IMR-90 (cell line): ENCODE results near the gene ERP44. TPM values are rescaled to one million over a fixed set of nuclear protein-coding genes. Genes with fewer than 3 reads are reported as not detected.

Experiments used
- ATAC-seq: fragments of 200-7000 bp; cut with Tn5 transposase; 2 replicates; pipeline ENCODE4 v1.9.1; 2020; ENCODE audit warnings: low read depth, mild to moderate bottlenecking, moderate library complexity
- BruUV-seq: library from RNA; stranded (reverse); fragments of 400-500 nt; replicated peaks from 2 replicates; lab custom pipeline; 2021; lab: Mats Ljungman, UMichigan
- CTCF ChIA-PET: fragments of 300-600 bp; formaldehyde crosslinking; extraction: SDS; loops from one replicate; lab custom pipeline; 2021; ENCODE audit warnings: antibody characterized with exemption; lab: Yijun Ruan, JAX
- POLR2A ChIA-PET: fragments of 300-600 bp; sonication (Branson Sonifier 250); formaldehyde crosslinking; loops from one replicate; lab custom pipeline; 2022; ENCODE audit warnings: antibody characterized with exemption; ENCODE audit not compliant: unreplicated experiment; lab: Charles Lee
- DNase-seq: peaks from one replicate; pipeline ENCODE4 v3.0.0; 2013
- H2AFZ ChIP-seq: replicated peaks from 2 replicates; pipeline ENCODE3; 2013; ENCODE audit warnings: low read length, mild to moderate bottlenecking; ENCODE audit not compliant: poor library complexity
- H2AK5ac ChIP-seq: 2 replicates; pipeline ENCODE4 v1.6.1; 2013; ENCODE audit warnings: low read depth, low read length, inconsistent platforms
- H2AK9ac ChIP-seq: replicated peaks from 2 replicates; pipeline ENCODE3; 2013; ENCODE audit warnings: mild to moderate bottlenecking, low read depth, low read length, moderate library complexity; ENCODE audit not compliant: poor library complexity
- H2BK120ac ChIP-seq: 2 replicates; pipeline ENCODE4 v1.6.1; 2013; ENCODE audit warnings: low read depth, low read length, inconsistent platforms
- H2BK15ac ChIP-seq: 3 replicates; pipeline ENCODE4 v1.6.1; 2013; ENCODE audit warnings: low read depth, low read length, inconsistent platforms
- H2BK20ac ChIP-seq: 2 replicates; pipeline ENCODE4 v1.6.1; 2013; ENCODE audit warnings: low read depth, mild to moderate bottlenecking, inconsistent platforms, low read length, moderate library complexity
- H2BK5ac ChIP-seq: 2 replicates; pipeline ENCODE4 v1.6.1; 2013; ENCODE audit warnings: mild to moderate bottlenecking, low read depth, low read length, inconsistent platforms; ENCODE audit not compliant: poor library complexity, severe bottlenecking
- H3K14ac ChIP-seq: replicated peaks from 2 replicates; pipeline ENCODE4 v1.6.1; 2013; ENCODE audit warnings: low read depth, low read length, inconsistent platforms
- H3K18ac ChIP-seq: 2 replicates; pipeline ENCODE4 v1.6.1; 2013; ENCODE audit warnings: low read depth, low read length, control low read depth
- H3K23ac ChIP-seq: 2 replicates; pipeline ENCODE4 v1.6.1; 2013; ENCODE audit warnings: low read depth, low read length, inconsistent platforms
- H3K27ac ChIP-seq: 2 replicates; pipeline ENCODE4 v1.5.1; 2013; ENCODE audit warnings: mild to moderate bottlenecking, control low read depth, low read length; ENCODE audit not compliant: insufficient read depth
- H3K27me3 ChIP-seq: 2 replicates; pipeline ENCODE4 v1.6.1; 2013; ENCODE audit warnings: low read length; ENCODE audit not compliant: control insufficient read depth, insufficient read depth
- H3K36me3 ChIP-seq: 2 replicates; pipeline ENCODE4 v1.6.1; 2013; ENCODE audit warnings: low read length, mixed read lengths; ENCODE audit not compliant: control insufficient read depth, insufficient read depth
- H3K4ac ChIP-seq: 2 replicates; pipeline ENCODE4 v1.6.1; 2013; ENCODE audit warnings: low read depth, low read length, inconsistent platforms
- H3K4me1 ChIP-seq: 2 replicates; pipeline ENCODE4 v1.6.1; 2013; ENCODE audit warnings: low read length, mixed read lengths; ENCODE audit not compliant: control insufficient read depth, insufficient read depth
- H3K4me2 ChIP-seq: 2 replicates; pipeline ENCODE4 v1.6.1; 2013; ENCODE audit warnings: low read depth, mild to moderate bottlenecking, control low read depth, low read length, moderate library complexity
- H3K4me3 ChIP-seq: 2 replicates; pipeline ENCODE4 v1.5.1; 2013; ENCODE audit warnings: low read depth, mild to moderate bottlenecking, control low read depth, low read length, moderate library complexity; ENCODE audit not compliant: insufficient read depth
- H3K56ac ChIP-seq: 2 replicates; pipeline ENCODE4 v1.6.1; 2013; ENCODE audit warnings: low read length, inconsistent platforms; ENCODE audit not compliant: insufficient read depth; ENCODE audit errors: extremely low read depth
- H3K79me1 ChIP-seq, 2 experiments: 2 replicates each; pipeline ENCODE4 v1.6.1; 2013; ENCODE audit warnings: low read length in 2 of 2, inconsistent platforms in 1 of 2, low read depth in 1 of 2
- H3K9ac ChIP-seq: 2 replicates; pipeline ENCODE4 v1.6.1; 2013; ENCODE audit warnings: low read depth, low read length, control low read depth
- H3K9me1 ChIP-seq: 2 replicates; pipeline ENCODE4 v1.6.1; 2013; ENCODE audit warnings: low read length, inconsistent platforms; ENCODE audit not compliant: insufficient read depth
- H3K9me3 ChIP-seq: 2 replicates; pipeline ENCODE4 v1.6.1; 2013; ENCODE audit warnings: low read length; ENCODE audit not compliant: control insufficient read depth, insufficient read depth
- H4K20me1 ChIP-seq: 2 replicates; pipeline ENCODE4 v1.6.1; 2013; ENCODE audit warnings: low read length, inconsistent platforms; ENCODE audit not compliant: insufficient read depth
- H4K5ac ChIP-seq: 2 replicates; pipeline ENCODE4 v1.6.1; 2013; ENCODE audit warnings: mild to moderate bottlenecking, low read depth, low read length, control low read depth
- H4K8ac ChIP-seq, 2 experiments: 2 replicates each; pipeline ENCODE4 v1.6.1; 2013; ENCODE audit warnings: low read depth in 2 of 2, low read length in 2 of 2, control low read depth in 1 of 2, inconsistent platforms in 1 of 2
- H4K91ac ChIP-seq: 2 replicates; pipeline ENCODE4 v1.6.1; 2013; ENCODE audit warnings: low read depth, low read length, inconsistent platforms; ENCODE audit not compliant: insufficient read depth
- CEBPB ChIP-seq: IDR thresholded peaks from 2 replicates; pipeline ENCODE4 v1.6.1; 2012; ENCODE audit warnings: low read depth, low read length, improper control_type of control experiment
- CHD1 ChIP-seq: IDR thresholded peaks from 2 replicates; pipeline ENCODE4 v1.6.1; 2012; ENCODE audit warnings: low read depth, low read length, improper control_type of control experiment
- FOS ChIP-seq: fragments of 150-350 bp; IDR thresholded peaks from 2 replicates; pipeline ENCODE4 v1.6.1; 2016; ENCODE audit warnings: low read depth, low read length
- MAFK ChIP-seq: IDR thresholded peaks from 2 replicates; pipeline ENCODE4 v1.6.1; 2012; ENCODE audit warnings: low read depth, low read length, improper control_type of control experiment
- MAZ ChIP-seq: IDR thresholded peaks from 2 replicates; pipeline ENCODE4 v1.6.1; 2012; ENCODE audit warnings: low read depth, mild to moderate bottlenecking, low read length, improper control_type of control experiment, moderate library complexity, borderline replicate concordance
- MXI1 ChIP-seq: IDR thresholded peaks from 2 replicates; pipeline ENCODE4 v1.6.1; 2012; ENCODE audit warnings: low read depth, mild to moderate bottlenecking, low read length, moderate library complexity, borderline replicate concordance
- NFE2L2 ChIP-seq: fragments of 150-350 bp; IDR thresholded peaks from 2 replicates; pipeline ENCODE4 v1.6.1; 2016; ENCODE audit warnings: low read depth, mild to moderate bottlenecking, low read length
- POLR2A ChIP-seq: IDR thresholded peaks from 2 replicates; pipeline ENCODE4 v1.6.1; 2012; ENCODE audit warnings: mild to moderate bottlenecking, low read depth, low read length
- RAD21 ChIP-seq: IDR thresholded peaks from 2 replicates; pipeline ENCODE4 v1.6.1; 2012; ENCODE audit warnings: low read length, improper control_type of control experiment
- RCOR1 ChIP-seq: IDR thresholded peaks from 2 replicates; pipeline ENCODE4 v1.6.1; 2012; ENCODE audit warnings: mild to moderate bottlenecking, low read length, improper control_type of control experiment; ENCODE audit not compliant: insufficient replicate concordance
- RFX5 ChIP-seq: IDR thresholded peaks from 2 replicates; pipeline ENCODE4 v1.8.0; 2012; ENCODE audit warnings: low read depth, mild to moderate bottlenecking, low read length, moderate library complexity
- SMC3 ChIP-seq: fragments of 150-350 bp; IDR thresholded peaks from 2 replicates; pipeline ENCODE4 v1.6.1; 2016; ENCODE audit warnings: low read depth, mild to moderate bottlenecking, antibody characterized with exemption, low read length, moderate library complexity
- WGBS, 2 experiments: methylation state at CpG; one replicate each; pipeline versions ENCODE4 v1.1.5 to v1.1.7; 2013; ENCODE audit warnings: missing lambda C conversion rate in 2 of 2; ENCODE audit not compliant: insufficient read length in 1 of 2; ENCODE audit errors: extremely low coverage in 2 of 2; 5-methylcytosine and 5-hydroxymethylcytosine counted together
- dilution Hi-C: fragments of 300-500 bp; cut with HindIII; formaldehyde crosslinking; loops from one replicate; pipeline ENCODE4 v1.14.3; 2018; ENCODE audit warnings: low sequenced_read_pairs; ENCODE audit not compliant: unreplicated experiment
- in situ Hi-C: fragments of 300-500 bp; cut with MboI; formaldehyde crosslinking; loops from 3 replicates; pipeline ENCODE4 v1.14.3; 2019; ENCODE audit warnings: low sequenced_read_pairs, inconsistent platforms, mixed read lengths
- intact Hi-C: fragments of 100-400 bp; cut with micrococcal nuclease; formaldehyde crosslinking; loops from 2 replicates; pipeline ENCODE4 v1.10.0; 2022
- polyA plus RNA-seq, 3 experiments: library from polyadenylated mRNA; depleted of rRNA; stranded (reverse); fragments of >200 nt; gene quantifications; 2 replicates each; pipeline ENCODE4 v1.2.3, GENCODE V29; 2012; ENCODE audit warnings: low replicate concordance in 1 of 3
- total RNA-seq: library from RNA; depleted of rRNA; stranded (reverse); fragments of >200 nt; gene quantifications from 2 replicates; pipeline ENCODE4 v1.2.3, GENCODE V29; 2012
- TF ChIP-seq, protein P1 (sequence below): fragments of 150-350 bp; IDR thresholded peaks from 2 replicates; pipeline ENCODE4 v1.6.1; 2017; ENCODE audit warnings: mild to moderate bottlenecking, antibody characterized with exemption, low read length, low read depth
- TF ChIP-seq, protein P2 (sequence below): conservative IDR thresholded peaks from 2 replicates; pipeline ENCODE4 v1.5.1; 2012; ENCODE audit warnings: mild to moderate bottlenecking, low read depth, low read length, improper control_type of control experiment
- TF ChIP-seq, protein P3 (sequence below): fragments of 150-350 bp; IDR thresholded peaks from 2 replicates; pipeline ENCODE4 v1.6.1; 2016; ENCODE audit warnings: low read depth, mild to moderate bottlenecking, low read length, moderate library complexity, borderline replicate concordance

ERP44 gene
- total and polyA plus RNA-seq, 2 of the 4 experiments (the other 2 are of a cell fraction): 9.1 to 13.5 TPM

DNA sequence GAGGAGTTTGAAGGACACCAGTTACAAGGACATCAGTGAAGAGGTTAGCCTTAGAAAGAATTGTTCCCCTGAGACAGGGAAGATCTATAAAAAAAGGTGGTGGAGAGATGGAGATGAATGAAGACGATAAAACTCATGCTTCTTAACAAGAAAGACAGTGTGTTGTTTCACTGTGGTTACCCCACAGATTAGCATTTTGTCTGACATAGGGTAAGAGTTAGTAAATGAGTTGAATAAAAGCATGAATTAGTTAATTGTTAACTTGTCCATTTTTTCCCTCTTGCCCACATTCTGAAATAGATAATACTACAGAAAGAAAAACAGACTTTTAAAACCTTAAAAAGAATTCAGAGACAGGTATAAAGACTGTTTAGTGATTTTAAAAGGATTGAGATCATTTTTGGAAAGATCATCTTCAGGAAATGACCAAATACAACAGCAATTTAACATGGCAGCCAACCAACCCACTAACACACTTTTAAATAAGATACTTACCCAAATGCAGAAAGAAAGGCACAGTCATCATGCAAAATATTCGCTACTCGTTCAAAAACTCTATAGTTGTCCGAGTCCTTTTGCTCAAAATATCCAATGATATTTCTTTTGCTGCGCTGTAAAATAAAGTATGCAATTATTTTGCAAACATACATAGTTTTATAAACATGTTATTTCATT is 78.5 kb downstream of the ERP44 start:
- in situ Hi-C loops (loop anchor here (10.0 to 25.0 kb wide), 2 partner anchors 205 to 758 kb away; no protein-coding TSS in a partner anchor), intact Hi-C loops (no loop called here), dilution Hi-C loops (no loop called here)
- H3K27me3 ChIP-seq: no peaks in the 10 kb centered on the region
- ChIA-PET CTCF (no interaction called here), POLR2A (no interaction called here)
- H4K91ac ChIP-seq: no peak overlapping the region
- no peak overlapping the region for H3K9ac ChIP-seq
- no peak overlapping the region for H2BK20ac ChIP-seq
- H3K27ac ChIP-seq: no peak overlapping the region
- H3K4me1 ChIP-seq: peaks cover 2% of the 10 kb centered on the region; the same call in 1 of the 2 replicates
- no peak overlapping the region for H3K4ac ChIP-seq
- peak overlapping the region; percentile 51; the same call in 1 of the 2 replicates for H3K18ac ChIP-seq
- H3K9me3 ChIP-seq: peaks cover 2% of the 10 kb centered on the region; the same call in 1 of the 2 replicates
- H2BK5ac ChIP-seq: no peak overlapping the region
- no peak overlapping the region for H4K8ac ChIP-seq
- BruUV-seq: no TSS peak
- 88% methylated on average over 1 of the region's 5 CpGs; no CpG with 5 or more reads in 1 of the 2 experiments for WGBS, 2 experiments
- no peak overlapping the region for H2AFZ ChIP-seq
- no peak overlapping the region for H3K4me2 ChIP-seq
- no peak overlapping the region for H2BK15ac ChIP-seq
- no peak overlapping the region for H3K4me3 ChIP-seq
- H3K23ac ChIP-seq: no peak overlapping the region
- no peak overlapping the region; the same call in 1 of the 2 replicates for H2AK5ac ChIP-seq
- H3K14ac ChIP-seq: no peak overlapping the region
- H2AK9ac ChIP-seq: no peak overlapping the region
- peaks cover 8% of the 10 kb centered on the region for H3K36me3 ChIP-seq
- peaks cover 3% of the 10 kb centered on the region; the same call in 1 of the 2 replicates for H3K9me1 ChIP-seq
- H2BK120ac ChIP-seq: no peak overlapping the region
- ATAC-seq (no peak), DNase-seq (peak; percentile 65)
- H4K20me1 ChIP-seq: no peaks in the 10 kb centered on the region
- H4K5ac ChIP-seq: no peak overlapping the region
- H3K79me1 ChIP-seq: peaks cover 8 to 12% of the 10 kb centered on the region in 2 experiments; a peak in 3 of 4 replicates
- H3K56ac ChIP-seq: no peak overlapping the region
- TF ChIP-seq NFE2L2 (no peak), POLR2A (no peak), RAD21 (no peak), MAZ (no peak), CHD1 (no peak), SMC3 (no peak), CEBPB (no peak), MAFK (no peak), RFX5 (no peak), MXI1 (no peak), RCOR1 (no peak), FOS (no peak)
- TF ChIP-seq, protein P1, sequence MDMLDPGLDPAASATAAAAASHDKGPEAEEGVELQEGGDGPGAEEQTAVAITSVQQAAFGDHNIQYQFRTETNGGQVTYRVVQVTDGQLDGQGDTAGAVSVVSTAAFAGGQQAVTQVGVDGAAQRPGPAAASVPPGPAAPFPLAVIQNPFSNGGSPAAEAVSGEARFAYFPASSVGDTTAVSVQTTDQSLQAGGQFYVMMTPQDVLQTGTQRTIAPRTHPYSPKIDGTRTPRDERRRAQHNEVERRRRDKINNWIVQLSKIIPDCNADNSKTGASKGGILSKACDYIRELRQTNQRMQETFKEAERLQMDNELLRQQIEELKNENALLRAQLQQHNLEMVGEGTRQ: no peak
- TF ChIP-seq, protein P2, sequence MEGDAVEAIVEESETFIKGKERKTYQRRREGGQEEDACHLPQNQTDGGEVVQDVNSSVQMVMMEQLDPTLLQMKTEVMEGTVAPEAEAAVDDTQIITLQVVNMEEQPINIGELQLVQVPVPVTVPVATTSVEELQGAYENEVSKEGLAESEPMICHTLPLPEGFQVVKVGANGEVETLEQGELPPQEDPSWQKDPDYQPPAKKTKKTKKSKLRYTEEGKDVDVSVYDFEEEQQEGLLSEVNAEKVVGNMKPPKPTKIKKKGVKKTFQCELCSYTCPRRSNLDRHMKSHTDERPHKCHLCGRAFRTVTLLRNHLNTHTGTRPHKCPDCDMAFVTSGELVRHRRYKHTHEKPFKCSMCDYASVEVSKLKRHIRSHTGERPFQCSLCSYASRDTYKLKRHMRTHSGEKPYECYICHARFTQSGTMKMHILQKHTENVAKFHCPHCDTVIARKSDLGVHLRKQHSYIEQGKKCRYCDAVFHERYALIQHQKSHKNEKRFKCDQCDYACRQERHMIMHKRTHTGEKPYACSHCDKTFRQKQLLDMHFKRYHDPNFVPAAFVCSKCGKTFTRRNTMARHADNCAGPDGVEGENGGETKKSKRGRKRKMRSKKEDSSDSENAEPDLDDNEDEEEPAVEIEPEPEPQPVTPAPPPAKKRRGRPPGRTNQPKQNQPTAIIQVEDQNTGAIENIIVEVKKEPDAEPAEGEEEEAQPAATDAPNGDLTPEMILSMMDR: no peak
- TF ChIP-seq, protein P3, sequence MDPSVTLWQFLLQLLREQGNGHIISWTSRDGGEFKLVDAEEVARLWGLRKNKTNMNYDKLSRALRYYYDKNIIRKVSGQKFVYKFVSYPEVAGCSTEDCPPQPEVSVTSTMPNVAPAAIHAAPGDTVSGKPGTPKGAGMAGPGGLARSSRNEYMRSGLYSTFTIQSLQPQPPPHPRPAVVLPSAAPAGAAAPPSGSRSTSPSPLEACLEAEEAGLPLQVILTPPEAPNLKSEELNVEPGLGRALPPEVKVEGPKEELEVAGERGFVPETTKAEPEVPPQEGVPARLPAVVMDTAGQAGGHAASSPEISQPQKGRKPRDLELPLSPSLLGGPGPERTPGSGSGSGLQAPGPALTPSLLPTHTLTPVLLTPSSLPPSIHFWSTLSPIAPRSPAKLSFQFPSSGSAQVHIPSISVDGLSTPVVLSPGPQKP: no peak
